Sigmoid colon (tissue), 7 donors: Measurements from ENCODE around the gene SCN4A. TPM values are rescaled to one million over a fixed set of nuclear protein-coding genes. Genes with fewer than 3 reads are reported as not detected.

Experiments used
- DNase-seq: peaks from one replicate; pipeline ENCODE4 v3.0.0-alpha.2; 2019
- H3K27ac ChIP-seq, 4 donors: fragments of 200-600 bp; sonication (generic); one replicate each; pipeline ENCODE4 v1.5.1; 2016 to 2019; ENCODE audit warnings: mild to moderate bottlenecking in 1 of 4
- H3K27me3 ChIP-seq, 3 donors: fragments of 200-600 bp; sonication (generic); one replicate each; pipeline ENCODE4 v1.5.1; 2019; ENCODE audit warnings: mild to moderate bottlenecking in 1 of 3
- H3K36me3 ChIP-seq, 4 donors: fragments of 200-600 bp; sonication (generic); one replicate each; pipeline ENCODE4 v1.5.1; 2016 to 2019
- H3K4me1 ChIP-seq, 4 donors: fragments of 200-600 bp; sonication (generic); one replicate each; pipeline ENCODE4 v1.5.1; 2017 to 2019
- H3K4me3 ChIP-seq, 4 donors: fragments of 200-600 bp; sonication (generic); one replicate each; pipeline ENCODE4 v1.5.1; 2017 to 2019; ENCODE audit warnings: mild to moderate bottlenecking in 2 of 4, moderate library complexity in 1 of 4
- H3K9me3 ChIP-seq, 4 donors: fragments of 200-600 bp in 3 of 4; sonication (generic) in 3 of 4; one replicate each; pipeline versions ENCODE4 v1.5.1 to v1.6.1; 2013 to 2019
- CTCF ChIP-seq, 4 experiments: fragments of 450-650 bp in 3 of 4; fragments of 200-600 bp in 1 of 4; IDR thresholded peaks; one replicate each; pipeline ENCODE4 v1.5.1; 2016 to 2019; ENCODE audit warnings: antibody characterized with exemption in 4 of 4, mild to moderate bottlenecking in 3 of 4, moderate library complexity in 2 of 4
- EP300 ChIP-seq, 4 donors: sonication (generic); formaldehyde crosslinking; IDR thresholded peaks; one replicate each; pipeline ENCODE4 v1.6.1; 2017; ENCODE audit warnings: antibody characterized with exemption in 4 of 4
- POLR2A ChIP-seq, 2 donors: fragments of 450-650 bp; IDR thresholded peaks; one replicate each; pipeline ENCODE4 v1.6.1; 2016; ENCODE audit warnings: antibody characterized with exemption in 2 of 2, mild to moderate bottlenecking in 2 of 2, moderate library complexity in 2 of 2
- POLR2AphosphoS5 ChIP-seq, 4 donors: sonication (generic); formaldehyde crosslinking; IDR thresholded peaks; one replicate each; pipeline ENCODE4 v1.6.1; 2017; ENCODE audit warnings: antibody characterized with exemption in 4 of 4
- WGBS, 2 donors: extraction: QIAGEN DNeasy Blood & Tissue Kit; methylation state at CpG; one replicate each; pipeline ENCODE4 v1.1.7; 2013; 5-methylcytosine and 5-hydroxymethylcytosine counted together
- intact Hi-C: fragments of 100-400 bp; cut with DNase I; formaldehyde crosslinking; loops from one replicate; pipeline ENCODE4 v1.15.1; 2023
- polyA plus RNA-seq, 3 donors: library from polyadenylated mRNA; stranded (reverse); fragments of 200-250 nt; gene quantifications; one replicate each; pipeline ENCODE4 v1.2.3, GENCODE V29; 2013
- total RNA-seq, 4 donors: library from RNA; depleted of rRNA; stranded (reverse); fragments of >200 nt; gene quantifications; one replicate each; pipeline ENCODE4 v1.1.0, GENCODE V29; 2016
- donor health status: healthy with polysubstance abuse.
- donor health status: Bipolar disorder and iron deficiency.
- donor health status: healthy.

SCN4A gene
- total and polyA plus RNA-seq, 7 donors, result 0.23 to 4.2 (median 0.70) TPM; not detected in 1

- 87 to 89% methylated on average over 8 of the region's 8 CpGs for WGBS, 2 donors
- TF ChIP-seq EP300 (IDR thresholded peaks at IDR 0.05), result no peak
- TF ChIP-seq POLR2A (IDR thresholded peaks at IDR 0.05), result no peak
- TF ChIP-seq CTCF (IDR thresholded peaks at IDR 0.05), result no peak
- no peak for TF ChIP-seq POLR2AphosphoS5 (IDR thresholded peaks at IDR 0.05)
- Histone ChIP-seq H3K27ac (no peak overlapping the region), H3K27me3 (no peaks in the 10 kb centered on the region), H3K9me3 (no peaks in the 10 kb centered on the region), H3K4me1 (no peaks in the 10 kb centered on the region), H3K4me3 (no peak overlapping the region), H3K36me3 (no peaks in the 10 kb centered on the region)
- intact Hi-C loops, result no loop called here
- DNase-seq, result no peak
Measured at GRCh38 chr17:63933598-63933997, 39.1 kb downstream of the SCN4A start.

GRCh38 chr17:63932721-63933120, 40.0 kb downstream of the SCN4A start:
- intact Hi-C loops, result no loop called here
- H3K27ac ChIP-seq, result no peak overlapping the region
- H3K4me1 ChIP-seq, result no peaks in the 10 kb centered on the region
- H3K36me3 ChIP-seq, result no peaks in the 10 kb centered on the region
- no peaks in the 10 kb centered on the region for H3K9me3 ChIP-seq
- WGBS, 2 donors, result 83 to 96% methylated on average over 4 of the region's 4 CpGs
- no peak for DNase-seq
- TF ChIP-seq POLR2A (IDR thresholded peaks at IDR 0.05), result no peak
- no peak for TF ChIP-seq EP300 (IDR thresholded peaks at IDR 0.05)
- TF ChIP-seq CTCF (IDR thresholded peaks at IDR 0.05), result no peak
- no peak for TF ChIP-seq POLR2AphosphoS5 (IDR thresholded peaks at IDR 0.05)
- no peaks in the 10 kb centered on the region for H3K27me3 ChIP-seq
- H3K4me3 ChIP-seq, result no peak overlapping the region

GRCh38 chr17:63931981-63932561, 40.6 kb downstream of the SCN4A start, which contains the start of gene CD79B:
CD79B (minus strand) TSS chr17:63932331; CDS start chr17:63932261, 70 bp downstream.
- WGBS, 2 donors, result 45 to 83% methylated on average over 19 of the region's 19 CpGs
- no peaks in the 10 kb centered on the region for H3K9me3 ChIP-seq
- no peaks in the 10 kb centered on the region for H3K4me1 ChIP-seq
- DNase-seq, result no peak
- H3K27me3 ChIP-seq, result no peaks in the 10 kb centered on the region
- H3K27ac ChIP-seq, result peak within 1 kb of the TSS in 1 of 4 donors; percentile 72
- H3K4me3 ChIP-seq, result no peak within 1 kb of the TSS
- intact Hi-C loops, result no loop called here
- TF ChIP-seq POLR2A (IDR thresholded peaks at IDR 0.05), result no peak
- no peak for TF ChIP-seq CTCF (IDR thresholded peaks at IDR 0.05)
- no peak for TF ChIP-seq EP300 (IDR thresholded peaks at IDR 0.05)
- TF ChIP-seq POLR2AphosphoS5 (IDR thresholded peaks at IDR 0.05), result no peak
- no peaks in the 10 kb centered on the region for H3K36me3 ChIP-seq

- peak; percentile 77 for DNase-seq
- 42 to 48% methylated on average over 16 of the region's 16 CpGs for WGBS, 2 donors
- H3K27me3 ChIP-seq, result no peaks in the 10 kb centered on the region
- intact Hi-C loops, result no loop called here
- no peak overlapping the region for H3K4me3 ChIP-seq
- no peaks in the 10 kb centered on the region for H3K9me3 ChIP-seq
- no peaks in the 10 kb centered on the region for H3K4me1 ChIP-seq
- no peaks in the 10 kb centered on the region for H3K36me3 ChIP-seq
- TF ChIP-seq EP300 (IDR thresholded peaks at IDR 0.05) (no peak), POLR2AphosphoS5 (IDR thresholded peaks at IDR 0.05) (no peak), CTCF (IDR thresholded peaks at IDR 0.05) (no peak), POLR2A (IDR thresholded peaks at IDR 0.05) (no peak)
- peak overlapping the region in 1 of 4 donors; percentile 72 for H3K27ac ChIP-seq
Measured at GRCh38 chr17:63930951-63931575, 41.7 kb downstream of the SCN4A start.
